ENCODE data around the gene SPTBN2.

The SPTBN2 gene

DNA sequence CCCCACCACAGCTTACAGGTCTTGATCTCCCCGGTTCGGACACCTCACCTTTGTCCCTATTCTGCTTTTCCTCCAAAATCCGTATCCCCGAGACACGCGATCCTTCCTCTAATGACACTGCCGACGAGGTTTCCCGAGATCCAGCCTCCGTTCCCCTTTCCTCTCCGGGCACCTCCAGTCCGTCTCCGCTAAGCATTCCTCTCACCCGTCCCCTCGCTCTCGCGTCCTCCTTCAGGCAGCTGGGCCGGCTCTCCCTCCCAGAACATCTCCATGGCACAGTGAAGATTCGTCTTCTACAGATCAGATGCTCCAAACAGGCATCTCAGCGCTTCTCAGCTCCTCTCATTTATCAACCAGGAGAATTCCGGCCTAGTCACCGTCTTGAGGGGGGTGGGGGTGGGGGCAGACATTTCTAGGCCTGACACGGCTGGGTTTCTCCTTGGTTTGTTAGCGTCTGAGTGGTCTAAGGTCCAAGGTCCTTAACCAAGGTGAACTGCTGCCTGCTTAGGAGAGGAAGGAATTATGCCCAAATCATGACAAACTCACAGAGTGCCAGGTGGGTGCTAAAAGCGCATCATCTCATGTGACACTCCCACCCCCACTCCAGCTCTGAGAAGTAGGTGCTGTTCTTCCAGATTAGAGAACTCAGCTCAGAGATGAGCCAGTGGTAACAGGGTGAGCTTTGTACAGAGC lies at the start of gene SPTBN2:
Gene SPTBN2, minus strand, starts transcription at position 524 of the 693 bp plus-strand sequence. CDS start 7,976 bp downstream, outside the sequence.
- Histone ChIP-seq H3K36me3 (ENCODE audit: insufficient read depth, low read length) (no peaks in the 10 kb centered on the region), H3K4me1 (ENCODE audit: insufficient read depth, low read length) (peaks cover 23% of the 10 kb centered on the region), H2AFZ (ENCODE audit: low read depth, low read length) (peak within 1 kb of the TSS; percentile 37), H3K4me3 (ENCODE audit: low read length) (peak within 1 kb of the TSS; percentile 71), H3K27me3 (ENCODE audit: insufficient read depth, low read length) (no peaks in the 10 kb centered on the region), H3K9me3 (ENCODE audit: low read length) (no peaks in the 10 kb centered on the region)

DNA sequence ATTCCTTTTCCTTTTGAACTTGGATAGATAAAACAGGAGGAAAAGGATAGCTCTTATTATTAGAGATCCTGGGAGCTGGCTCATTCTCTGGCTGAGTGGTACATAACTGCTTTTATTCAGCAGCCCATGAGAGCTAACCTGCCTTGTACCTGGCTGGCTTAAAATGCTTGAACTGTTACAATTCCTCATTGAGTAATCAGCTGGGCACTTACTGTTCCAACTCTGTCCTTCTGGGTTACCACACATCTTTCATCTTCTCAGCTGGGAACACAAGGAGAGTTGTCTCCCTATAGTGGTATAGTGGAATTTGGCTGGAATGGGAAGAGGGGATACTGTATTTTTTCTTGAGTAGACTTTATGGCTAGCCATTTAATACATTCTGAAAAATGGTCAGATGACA lies 39.8 kb upstream of the SPTBN2 start:
- H3K4me1 ChIP-seq (ENCODE audit: insufficient read depth, low read length) = peaks cover 8% of the 10 kb centered on the region
- H3K9me3 ChIP-seq (ENCODE audit: low read length) = no peaks in the 10 kb centered on the region
- H3K4me3 ChIP-seq (ENCODE audit: low read length) = no peak overlapping the region
- no peak overlapping the region for H2AFZ ChIP-seq (ENCODE audit: low read depth, low read length)
- H3K27me3 ChIP-seq (ENCODE audit: insufficient read depth, low read length) = no peaks in the 10 kb centered on the region
- peaks cover 6% of the 10 kb centered on the region for H3K36me3 ChIP-seq (ENCODE audit: insufficient read depth, low read length)

DNA sequence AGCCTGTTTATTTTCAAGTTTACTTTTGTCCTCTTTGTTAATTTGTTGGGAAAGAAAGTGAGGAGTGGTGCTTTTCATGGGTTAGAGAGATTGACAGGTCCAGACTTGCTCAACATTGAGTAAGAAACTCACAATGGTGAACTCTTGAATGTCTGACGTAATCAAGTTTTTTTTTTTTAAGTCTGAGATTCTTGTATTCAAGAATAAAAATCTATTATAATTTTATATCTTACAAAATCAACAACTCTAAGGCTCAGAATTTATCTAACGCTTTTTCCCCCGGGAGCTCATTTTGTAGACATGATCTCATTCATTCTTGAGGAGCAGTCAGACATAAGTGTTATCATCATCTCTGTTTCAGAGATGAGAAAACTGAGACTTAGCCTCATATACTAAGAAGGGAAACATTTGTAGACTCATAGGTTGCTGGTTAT lies 39.1 kb upstream of the SPTBN2 start:
- no peaks in the 10 kb centered on the region for H3K27me3 ChIP-seq (ENCODE audit: insufficient read depth, low read length)
- H3K36me3 ChIP-seq (ENCODE audit: insufficient read depth, low read length) = peaks cover 9% of the 10 kb centered on the region
- H3K4me3 ChIP-seq (ENCODE audit: low read length) = no peak overlapping the region
- no peak overlapping the region for H2AFZ ChIP-seq (ENCODE audit: low read depth, low read length)
- H3K4me1 ChIP-seq (ENCODE audit: insufficient read depth, low read length) = peaks cover 8% of the 10 kb centered on the region
- H3K9me3 ChIP-seq (ENCODE audit: low read length) = no peaks in the 10 kb centered on the region

DNA sequence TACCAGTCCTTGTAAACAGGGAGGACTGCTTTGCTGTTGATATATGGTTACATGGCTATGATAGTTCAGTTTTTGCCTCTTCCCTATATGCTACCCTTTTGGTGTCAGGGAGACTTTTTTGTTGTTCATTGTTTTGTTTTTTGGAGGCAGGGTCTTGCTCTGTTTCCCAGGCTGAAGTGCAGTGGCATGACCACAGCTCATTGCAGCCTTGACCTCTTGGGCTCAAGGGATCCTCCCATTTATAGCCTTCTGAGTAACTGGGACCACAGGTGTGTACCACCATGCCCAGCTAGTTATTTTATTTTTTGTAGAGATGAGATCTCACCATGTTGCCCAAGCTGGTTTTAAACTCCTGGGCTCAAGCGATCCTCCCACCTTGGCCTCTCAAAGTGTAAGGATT lies 38.6 kb upstream of the SPTBN2 start:
- H3K4me3 ChIP-seq (ENCODE audit: low read length) = no peak overlapping the region
- peaks cover 12% of the 10 kb centered on the region for H3K36me3 ChIP-seq (ENCODE audit: insufficient read depth, low read length)
- no peak overlapping the region for H2AFZ ChIP-seq (ENCODE audit: low read depth, low read length)
- H3K27me3 ChIP-seq (ENCODE audit: insufficient read depth, low read length) = no peaks in the 10 kb centered on the region
- H3K4me1 ChIP-seq (ENCODE audit: insufficient read depth, low read length) = peaks cover 8% of the 10 kb centered on the region
- H3K9me3 ChIP-seq (ENCODE audit: low read length) = no peaks in the 10 kb centered on the region

DNA sequence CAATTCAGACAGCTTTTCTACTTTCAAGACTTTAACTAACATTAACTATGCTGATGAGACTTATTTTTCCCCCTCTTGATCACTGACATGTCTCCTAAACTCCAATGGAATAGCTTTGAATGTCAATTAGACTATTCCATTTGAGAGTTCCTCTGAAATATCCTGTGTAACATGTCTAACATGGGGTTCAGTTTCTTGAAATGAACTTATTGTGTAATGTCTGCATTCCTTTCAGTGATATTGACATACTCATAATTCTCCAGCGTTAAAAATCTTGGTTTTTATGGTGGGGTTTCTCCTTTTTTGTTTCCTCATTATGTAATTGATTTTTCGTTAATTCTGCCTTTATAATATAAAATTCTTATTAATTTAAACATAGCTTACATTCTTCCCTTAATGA lies 37.7 kb upstream of the SPTBN2 start:
- Histone ChIP-seq H3K9me3 (ENCODE audit: low read length) (no peaks in the 10 kb centered on the region), H3K4me3 (ENCODE audit: low read length) (no peak overlapping the region), H3K27me3 (ENCODE audit: insufficient read depth, low read length) (no peaks in the 10 kb centered on the region), H3K36me3 (ENCODE audit: insufficient read depth, low read length) (peaks cover 14% of the 10 kb centered on the region), H3K4me1 (ENCODE audit: insufficient read depth, low read length) (peaks cover 8% of the 10 kb centered on the region), H2AFZ (ENCODE audit: low read depth, low read length) (no peak overlapping the region)

DNA sequence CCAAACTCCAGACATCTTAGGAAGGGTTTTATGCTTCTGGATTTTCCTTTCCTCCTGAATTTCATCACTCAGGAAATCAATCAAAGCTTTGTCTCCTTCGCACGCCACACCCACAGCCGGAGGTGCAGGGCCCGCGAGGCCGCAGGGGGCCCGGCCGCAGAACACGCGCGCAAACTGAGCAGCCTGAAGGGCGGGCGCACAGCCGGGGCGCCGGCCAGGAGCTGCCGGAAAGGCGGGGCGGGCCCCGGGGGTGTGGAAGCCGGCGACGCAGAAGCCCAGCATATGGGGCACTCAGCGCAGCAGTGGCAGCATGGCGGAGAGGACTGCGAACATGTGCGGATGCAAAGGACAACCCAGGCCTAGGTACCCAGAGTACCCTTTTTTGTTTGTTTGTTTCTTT lies 33.1 kb upstream of the SPTBN2 start:
- Histone ChIP-seq H3K36me3 (ENCODE audit: insufficient read depth, low read length) (peaks cover 22% of the 10 kb centered on the region), H3K9me3 (ENCODE audit: low read length) (no peaks in the 10 kb centered on the region), H3K4me3 (ENCODE audit: low read length) (no peak overlapping the region)

DNA sequence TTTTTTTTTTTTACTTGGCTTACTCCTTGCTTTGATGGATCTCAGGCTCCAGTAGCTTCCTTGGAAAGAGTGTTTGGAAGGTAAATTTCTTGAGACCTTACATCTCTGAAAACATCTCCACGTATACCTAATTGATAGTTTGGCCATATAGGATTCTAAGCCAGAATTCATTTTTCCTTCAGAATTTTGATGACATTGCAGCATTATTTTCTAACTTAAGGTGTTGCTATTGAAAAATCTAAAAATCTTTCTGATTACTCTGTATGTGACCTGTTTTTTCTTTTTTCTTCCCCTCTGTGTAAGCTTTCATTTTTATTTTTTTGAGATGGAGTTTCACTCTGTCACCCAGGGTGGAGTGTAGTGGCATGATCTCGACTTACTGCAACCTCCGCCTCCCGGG lies 23.1 kb upstream of the SPTBN2 start:
- H2AFZ ChIP-seq (ENCODE audit: low read depth, low read length) = no peak overlapping the region

More for the DNA sequence above, 33.1 kb upstream of the SPTBN2 start:
- Histone ChIP-seq H3K27me3 (ENCODE audit: insufficient read depth, low read length) (no peaks in the 10 kb centered on the region), H2AFZ (ENCODE audit: low read depth, low read length) (no peak overlapping the region), H3K4me1 (ENCODE audit: insufficient read depth, low read length) (no peaks in the 10 kb centered on the region)

DNA sequence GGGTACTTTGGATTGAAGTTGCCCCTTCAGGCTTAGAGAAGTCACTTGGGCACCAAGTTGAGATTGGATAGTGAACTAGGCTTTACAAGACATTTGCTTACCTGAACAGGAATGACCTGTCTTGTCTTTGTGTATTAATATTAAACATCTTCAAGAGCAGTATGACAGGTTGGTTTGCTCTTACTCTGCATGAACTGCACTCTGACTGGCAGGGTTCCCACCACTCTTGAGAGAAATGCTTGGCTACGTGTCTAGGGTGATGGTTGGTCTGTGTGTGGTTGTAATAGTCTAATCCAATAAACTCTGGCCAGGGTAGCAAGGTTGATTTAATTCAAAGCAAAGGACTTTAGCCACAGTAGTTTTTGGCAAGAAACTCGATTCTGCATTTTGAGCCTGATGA lies 20.1 kb upstream of the SPTBN2 start:
- Histone ChIP-seq H2AFZ (ENCODE audit: low read depth, low read length) (no peak overlapping the region), H3K27me3 (ENCODE audit: insufficient read depth, low read length) (no peaks in the 10 kb centered on the region), H3K4me1 (ENCODE audit: insufficient read depth, low read length) (peaks cover 5% of the 10 kb centered on the region), H3K36me3 (ENCODE audit: insufficient read depth, low read length) (no peaks in the 10 kb centered on the region), H3K9me3 (ENCODE audit: low read length) (no peaks in the 10 kb centered on the region), H3K4me3 (ENCODE audit: low read length) (no peak overlapping the region)

More for the DNA sequence above, 23.1 kb upstream of the SPTBN2 start:
- no peaks in the 10 kb centered on the region for H3K4me1 ChIP-seq (ENCODE audit: insufficient read depth, low read length)
- no peak overlapping the region for H3K4me3 ChIP-seq (ENCODE audit: low read length)
- H3K36me3 ChIP-seq (ENCODE audit: insufficient read depth, low read length) = peaks cover 6% of the 10 kb centered on the region
- H3K9me3 ChIP-seq (ENCODE audit: low read length) = no peaks in the 10 kb centered on the region
- H3K27me3 ChIP-seq (ENCODE audit: insufficient read depth, low read length) = no peaks in the 10 kb centered on the region

DNA sequence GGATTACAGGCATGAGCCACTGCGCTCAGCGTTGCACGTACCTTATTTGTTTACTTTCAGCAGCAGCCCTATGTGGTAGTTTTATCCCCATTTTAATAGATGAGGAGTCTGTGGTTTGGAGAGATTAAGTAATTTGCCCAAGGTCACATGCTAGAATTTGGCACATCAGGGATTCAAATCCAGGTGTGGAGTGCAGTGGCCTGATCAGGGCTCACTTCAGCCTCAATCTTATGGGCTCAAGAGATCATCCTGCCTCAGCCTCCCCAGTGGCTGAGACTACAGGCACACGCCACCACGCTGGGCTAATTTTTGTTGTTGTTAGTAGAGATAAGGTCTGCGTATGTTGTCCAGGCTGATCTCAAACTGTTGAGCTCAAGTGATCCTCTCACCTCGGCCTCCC lies 18.5 kb upstream of the SPTBN2 start:
- no peaks in the 10 kb centered on the region for H3K27me3 ChIP-seq (ENCODE audit: insufficient read depth, low read length)
- H3K4me1 ChIP-seq (ENCODE audit: insufficient read depth, low read length) = peaks cover 5% of the 10 kb centered on the region
- H3K4me3 ChIP-seq (ENCODE audit: low read length) = no peak overlapping the region
- H2AFZ ChIP-seq (ENCODE audit: low read depth, low read length) = no peak overlapping the region
- no peaks in the 10 kb centered on the region for H3K9me3 ChIP-seq (ENCODE audit: low read length)
- H3K36me3 ChIP-seq (ENCODE audit: insufficient read depth, low read length) = no peaks in the 10 kb centered on the region

DNA sequence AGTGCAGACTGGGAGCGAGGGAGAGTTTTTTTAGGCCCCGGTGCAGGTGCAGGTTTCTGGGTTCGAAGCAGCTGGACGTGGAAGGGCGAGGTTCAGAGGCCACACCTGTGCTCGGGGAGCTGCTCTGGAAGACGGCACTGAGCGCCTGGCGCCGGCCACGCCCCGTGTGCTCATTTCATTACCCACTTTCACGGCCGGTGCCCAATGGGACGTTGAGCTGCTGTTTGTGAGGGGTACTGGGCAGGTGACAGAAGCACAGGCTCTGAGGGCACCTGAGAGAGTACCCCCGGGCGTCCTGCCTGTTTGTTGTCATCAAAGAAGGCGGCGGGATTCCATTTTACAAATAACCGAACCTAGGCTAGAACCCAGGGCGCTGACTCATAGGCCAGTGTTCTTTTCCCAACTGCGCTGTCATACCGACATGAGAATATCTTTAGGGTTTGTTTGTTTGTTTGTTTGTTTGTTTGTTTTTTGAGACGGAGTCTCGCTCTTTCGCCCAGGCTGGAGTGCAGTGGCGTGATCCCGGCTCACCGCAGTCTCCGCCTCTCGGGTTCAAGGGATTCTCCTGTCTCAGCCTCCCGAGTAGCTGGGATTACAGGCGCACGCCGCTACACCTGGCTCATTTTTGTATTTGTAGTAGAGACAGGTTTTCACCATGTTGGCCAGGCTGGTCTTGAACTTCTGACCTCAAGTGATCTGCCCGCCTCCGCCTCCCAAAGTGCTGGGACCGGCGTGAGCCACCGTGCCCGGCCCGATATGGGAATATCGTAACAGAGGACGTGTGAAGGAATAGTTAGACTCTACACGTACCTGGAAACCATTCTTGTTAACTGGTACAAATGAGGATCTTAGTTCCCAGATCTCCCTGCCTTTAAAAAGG lies 16.6 kb upstream of the SPTBN2 start:
- peaks cover 5% of the 10 kb centered on the region for H3K4me1 ChIP-seq (ENCODE audit: insufficient read depth, low read length)
- H3K27me3 ChIP-seq (ENCODE audit: insufficient read depth, low read length) = no peaks in the 10 kb centered on the region
- peak overlapping the region; percentile 71 for H3K4me3 ChIP-seq (ENCODE audit: low read length)
- no peaks in the 10 kb centered on the region for H3K9me3 ChIP-seq (ENCODE audit: low read length)
- no peak overlapping the region for H2AFZ ChIP-seq (ENCODE audit: low read depth, low read length)
- no peaks in the 10 kb centered on the region for H3K36me3 ChIP-seq (ENCODE audit: insufficient read depth, low read length)

DNA sequence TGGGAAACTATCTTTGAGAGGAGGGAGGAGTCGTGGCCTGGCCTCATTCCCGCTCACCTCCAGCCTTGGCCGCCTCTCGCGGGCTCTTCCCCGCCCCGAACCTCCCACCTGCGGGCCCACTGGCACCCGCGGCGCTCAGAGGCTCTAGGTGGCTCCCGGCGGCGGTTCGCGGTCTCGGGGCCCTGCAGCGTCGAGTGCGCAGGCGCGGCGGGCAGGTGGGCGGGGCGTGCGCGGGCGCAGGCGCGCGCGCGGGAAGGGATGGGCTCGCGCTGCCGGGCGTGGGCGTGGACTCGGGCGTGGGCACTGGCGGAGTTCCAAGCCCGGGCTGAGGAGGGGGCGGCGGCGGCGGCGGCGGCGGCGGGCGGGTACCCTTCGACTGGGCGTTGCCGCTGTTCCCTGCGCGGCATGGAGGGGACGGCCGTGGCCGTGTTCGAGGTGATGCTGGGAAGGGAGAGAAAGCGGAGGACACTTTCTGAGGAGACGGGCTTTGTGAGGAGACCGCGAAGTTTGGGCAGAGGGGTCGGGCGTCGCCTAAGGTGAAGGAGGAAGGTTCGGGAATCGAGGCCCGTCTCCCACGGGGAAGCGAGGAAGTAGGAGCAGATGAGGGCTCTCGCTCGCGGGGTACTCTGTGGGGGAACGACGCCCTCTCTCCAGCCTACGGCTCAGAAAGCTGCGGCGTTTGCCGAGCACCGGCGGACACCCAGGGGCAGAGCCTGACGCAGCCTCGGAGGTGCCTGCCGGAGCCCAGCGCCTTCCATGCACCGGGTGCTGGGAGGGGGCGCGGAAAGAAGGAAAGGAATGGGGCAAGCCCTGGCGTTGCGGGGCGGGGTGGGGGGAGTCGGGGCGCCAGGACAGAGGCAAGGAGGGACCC lies 15.7 kb upstream of the SPTBN2 start:
- H3K4me1 ChIP-seq (ENCODE audit: insufficient read depth, low read length) = peaks cover 5% of the 10 kb centered on the region
- H3K36me3 ChIP-seq (ENCODE audit: insufficient read depth, low read length) = no peaks in the 10 kb centered on the region
- peak overlapping the region; percentile 71 for H3K4me3 ChIP-seq (ENCODE audit: low read length)
- no peaks in the 10 kb centered on the region for H3K9me3 ChIP-seq (ENCODE audit: low read length)
- peak overlapping the region; percentile 79 for H2AFZ ChIP-seq (ENCODE audit: low read depth, low read length)
- H3K27me3 ChIP-seq (ENCODE audit: insufficient read depth, low read length) = no peaks in the 10 kb centered on the region

DNA sequence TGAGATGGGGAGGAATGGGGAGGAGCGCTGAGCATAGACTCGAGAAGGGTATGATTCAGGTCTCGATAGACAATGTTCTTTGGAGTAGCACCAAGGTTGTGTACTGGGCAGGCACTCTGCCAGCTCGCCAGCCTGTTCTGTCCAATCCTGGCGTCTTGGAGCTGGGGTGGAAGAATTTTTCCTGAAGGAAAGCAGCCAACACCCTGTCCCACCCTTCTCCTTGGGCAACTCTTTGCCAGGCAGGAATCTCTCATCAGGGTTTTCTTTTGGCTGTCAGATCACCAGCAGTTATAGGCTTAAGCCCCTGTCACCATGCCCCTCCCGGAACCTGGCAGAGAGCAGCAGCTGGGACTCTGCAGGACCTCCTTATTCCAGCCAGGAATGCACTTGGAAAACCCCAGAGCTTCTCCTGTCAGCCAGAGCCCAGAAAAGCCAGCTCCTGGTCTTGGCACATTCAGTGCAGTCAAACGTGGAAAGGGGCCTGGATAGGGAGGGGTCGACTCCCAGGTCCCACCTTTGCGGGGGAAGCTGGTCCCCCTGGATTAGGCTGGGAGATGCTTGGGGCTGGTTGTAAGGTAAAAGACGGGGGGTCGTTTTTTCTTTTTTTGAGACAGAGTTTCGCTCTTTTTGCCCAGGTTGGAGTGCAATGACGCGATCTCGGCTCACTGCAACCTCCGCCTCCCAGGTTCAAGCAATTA lies 14.4 kb upstream of the SPTBN2 start:
- peaks cover 5% of the 10 kb centered on the region for H3K4me1 ChIP-seq (ENCODE audit: insufficient read depth, low read length)
- no peak overlapping the region for H2AFZ ChIP-seq (ENCODE audit: low read depth, low read length)
- no peaks in the 10 kb centered on the region for H3K36me3 ChIP-seq (ENCODE audit: insufficient read depth, low read length)
- no peaks in the 10 kb centered on the region for H3K9me3 ChIP-seq (ENCODE audit: low read length)
- H3K27me3 ChIP-seq (ENCODE audit: insufficient read depth, low read length) = no peaks in the 10 kb centered on the region
- H3K4me3 ChIP-seq (ENCODE audit: low read length) = peak overlapping the region; percentile 71
